Measurements from ENCODE around the gene ELOA. TPM values are rescaled to one million over a fixed set of nuclear protein-coding genes. Genes with fewer than 3 reads are reported as not detected.

The ELOA gene
- total and polyA plus RNA-seq, 2 of the 13 experiments (the other 11 are each of a cell fraction or from before 2014, with no cell fraction given) = 14.2 to 28.5 TPM

DNA sequence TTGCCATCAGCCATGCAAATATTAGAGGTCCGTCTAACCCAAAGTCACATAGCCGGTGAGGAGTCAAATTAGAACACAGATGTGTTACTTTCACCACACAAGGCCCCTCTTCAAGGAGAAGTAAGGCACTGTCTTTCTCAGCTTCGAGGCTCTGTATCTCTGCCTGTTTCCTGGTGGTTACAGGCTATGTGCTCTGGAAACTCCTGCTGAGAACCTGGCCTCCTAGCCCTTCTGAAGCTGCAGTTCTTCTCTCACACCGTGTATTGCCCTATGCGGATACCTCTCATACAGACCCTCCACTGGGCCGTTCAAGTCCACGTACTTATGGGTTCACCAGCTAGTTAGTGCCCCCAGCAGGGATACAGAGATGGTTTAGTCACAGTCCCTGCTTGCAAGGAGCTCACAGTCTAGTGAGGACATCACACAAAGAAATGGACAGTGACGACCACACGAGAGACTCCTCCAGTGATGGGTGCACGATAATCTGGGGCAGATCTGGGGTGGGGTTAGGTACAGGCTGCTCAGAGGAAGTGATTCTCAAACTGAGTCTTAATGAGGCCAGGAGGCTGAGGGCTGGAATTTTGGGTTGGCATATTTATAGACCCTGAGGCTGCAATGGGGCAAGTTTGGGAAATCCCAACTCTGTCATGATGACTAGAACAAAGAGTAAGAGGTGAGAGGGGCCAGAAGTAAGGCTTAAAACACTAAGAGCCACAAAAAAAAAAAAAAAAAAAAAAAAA lies 22.8 kb upstream of the ELOA start:
- Histone ChIP-seq H3K4me3 (replicated peaks in 1 of 3; ENCODE audit: insufficient read depth in 1 of 3, low read depth in 2 of 3, low read length in 3 of 3) (no peak overlapping the region), H3K9me3 (ENCODE audit: low read length) (no peaks in the 10 kb centered on the region), H3K79me2 (ENCODE audit: insufficient read depth, low read length) (no peaks in the 10 kb centered on the region), H3K4me1 (ENCODE audit: insufficient read depth, low read length) (0 out of 2 replicates have a peak, but pooled peaks cover 5% of the 10 kb centered on the region), H4K20me1 (ENCODE audit: insufficient read depth, low read length) (no peaks in the 10 kb centered on the region), H3K9ac (ENCODE audit: insufficient read depth, low read depth, low read length) (no peak overlapping the region), H3K27ac (ENCODE audit: extremely low read length, insufficient read depth, low read length) (no peak overlapping the region), H3K36me3 (replicated peaks in 1 of 2; ENCODE audit: control insufficient read depth in 1 of 2, insufficient read depth in 2 of 2, low read length in 2 of 2) (no peaks in the 10 kb centered on the region), H3K4me2 (ENCODE audit: low read depth, low read length) (no peak overlapping the region), H3K27me3 (ENCODE audit: control insufficient read depth in 1 of 2, insufficient read depth in 2 of 2, low read length in 2 of 2) (no peaks in the 10 kb centered on the region), H2AFZ (ENCODE audit: low read length) (no peak overlapping the region)
- CTCF ChIA-PET (ENCODE audit: low intra/inter-chr PET ratio, low total read pairs) = no interaction called here
- WGBS (ENCODE audit: low lambda C conversion rate) = 96% methylated on average over 10 of the region's 10 CpGs
- DNase-seq (ENCODE audit: low spot score) (no peak), ATAC-seq (no peak), FAIRE-seq (no peak)
- TF ChIP-seq ZNF629 (CRISPR knock-in tag; conservative IDR thresholded peaks at IDR 0.05) (no peak), ZNF816 (CRISPR knock-in tag; IDR thresholded peaks at IDR 0.05; ENCODE audit: borderline replicate concordance) (no peak), SP5 (CRISPR knock-in tag; IDR thresholded peaks at IDR 0.05; ENCODE audit: borderline replicate concordance, low read depth) (no peak), ZFP37 (CRISPR knock-in tag; IDR thresholded peaks at IDR 0.05; ENCODE audit: borderline replicate concordance) (no peak), RFX1 (IDR thresholded peaks at IDR 0.05) (no peak), RFX3 (CRISPR knock-in tag; IDR thresholded peaks at IDR 0.05) (no peak), ZNF33A (CRISPR knock-in tag; IDR thresholded peaks at IDR 0.05; ENCODE audit: borderline replicate concordance) (no peak)
- TF ChIP-seq, protein P1, sequence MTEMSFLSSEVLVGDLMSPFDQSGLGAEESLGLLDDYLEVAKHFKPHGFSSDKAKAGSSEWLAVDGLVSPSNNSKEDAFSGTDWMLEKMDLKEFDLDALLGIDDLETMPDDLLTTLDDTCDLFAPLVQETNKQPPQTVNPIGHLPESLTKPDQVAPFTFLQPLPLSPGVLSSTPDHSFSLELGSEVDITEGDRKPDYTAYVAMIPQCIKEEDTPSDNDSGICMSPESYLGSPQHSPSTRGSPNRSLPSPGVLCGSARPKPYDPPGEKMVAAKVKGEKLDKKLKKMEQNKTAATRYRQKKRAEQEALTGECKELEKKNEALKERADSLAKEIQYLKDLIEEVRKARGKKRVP (CRISPR knock-in tag; IDR thresholded peaks at IDR 0.05) = no peak
- TF ChIP-seq, protein P2, sequence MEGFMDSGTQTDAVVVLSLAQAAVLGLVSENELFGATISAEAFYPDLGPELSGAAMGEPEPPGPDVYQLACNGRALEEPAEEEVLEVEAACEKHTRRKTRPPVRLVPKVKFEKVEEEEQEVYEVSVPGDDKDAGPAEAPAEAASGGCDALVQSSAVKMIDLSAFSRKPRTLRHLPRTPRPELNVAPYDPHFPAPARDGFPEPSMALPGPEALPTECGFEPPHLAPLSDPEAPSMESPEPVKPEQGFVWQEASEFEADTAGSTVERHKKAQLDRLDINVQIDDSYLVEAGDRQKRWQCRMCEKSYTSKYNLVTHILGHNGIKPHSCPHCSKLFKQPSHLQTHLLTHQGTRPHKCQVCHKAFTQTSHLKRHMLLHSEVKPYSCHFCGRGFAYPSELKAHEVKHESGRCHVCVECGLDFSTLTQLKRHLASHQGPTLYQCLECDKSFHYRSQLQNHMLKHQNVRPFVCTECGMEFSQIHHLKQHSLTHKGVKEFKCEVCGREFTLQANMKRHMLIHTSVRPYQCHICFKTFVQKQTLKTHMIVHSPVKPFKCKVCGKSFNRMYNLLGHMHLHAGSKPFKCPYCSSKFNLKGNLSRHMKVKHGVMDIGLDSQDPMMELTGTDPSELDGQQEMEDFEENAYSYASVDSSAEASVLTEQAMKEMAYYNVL (CRISPR knock-in tag; IDR thresholded peaks at IDR 0.05; ENCODE audit: borderline replicate concordance) = no peak
- TF ChIP-seq, protein P3, sequence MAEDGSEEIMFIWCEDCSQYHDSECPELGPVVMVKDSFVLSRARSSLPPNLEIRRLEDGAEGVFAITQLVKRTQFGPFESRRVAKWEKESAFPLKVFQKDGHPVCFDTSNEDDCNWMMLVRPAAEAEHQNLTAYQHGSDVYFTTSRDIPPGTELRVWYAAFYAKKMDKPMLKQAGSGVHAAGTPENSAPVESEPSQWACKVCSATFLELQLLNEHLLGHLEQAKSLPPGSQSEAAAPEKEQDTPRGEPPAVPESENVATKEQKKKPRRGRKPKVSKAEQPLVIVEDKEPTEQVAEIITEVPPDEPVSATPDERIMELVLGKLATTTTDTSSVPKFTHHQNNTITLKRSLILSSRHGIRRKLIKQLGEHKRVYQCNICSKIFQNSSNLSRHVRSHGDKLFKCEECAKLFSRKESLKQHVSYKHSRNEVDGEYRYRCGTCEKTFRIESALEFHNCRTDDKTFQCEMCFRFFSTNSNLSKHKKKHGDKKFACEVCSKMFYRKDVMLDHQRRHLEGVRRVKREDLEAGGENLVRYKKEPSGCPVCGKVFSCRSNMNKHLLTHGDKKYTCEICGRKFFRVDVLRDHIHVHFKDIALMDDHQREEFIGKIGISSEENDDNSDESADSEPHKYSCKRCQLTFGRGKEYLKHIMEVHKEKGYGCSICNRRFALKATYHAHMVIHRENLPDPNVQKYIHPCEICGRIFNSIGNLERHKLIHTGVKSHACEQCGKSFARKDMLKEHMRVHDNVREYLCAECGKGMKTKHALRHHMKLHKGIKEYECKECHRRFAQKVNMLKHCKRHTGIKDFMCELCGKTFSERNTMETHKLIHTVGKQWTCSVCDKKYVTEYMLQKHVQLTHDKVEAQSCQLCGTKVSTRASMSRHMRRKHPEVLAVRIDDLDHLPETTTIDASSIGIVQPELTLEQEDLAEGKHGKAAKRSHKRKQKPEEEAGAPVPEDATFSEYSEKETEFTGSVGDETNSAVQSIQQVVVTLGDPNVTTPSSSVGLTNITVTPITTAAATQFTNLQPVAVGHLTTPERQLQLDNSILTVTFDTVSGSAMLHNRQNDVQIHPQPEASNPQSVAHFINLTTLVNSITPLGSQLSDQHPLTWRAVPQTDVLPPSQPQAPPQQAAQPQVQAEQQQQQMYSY (CRISPR knock-in tag; IDR thresholded peaks at IDR 0.05) = no peak
- intact Hi-C loops (cut with micrococcal nuclease; ENCODE audit: unreplicated experiment) = no loop called here
- no TSS peak for BruUV-seq (replicated peaks)
- POLR2A ChIA-PET = no interaction called here
- in situ Hi-C loops (cut with HindIII; ENCODE audit: extremely low pct_ligation_motif_present, low pct_unique_long_range_greater_than_20kb) = no loop called here
